MM.1S (cell line): ENCODE measurements around the gene RIPOR2.

Experiments
- CTCF ChIP-seq: fragments of 300-600 bp; sonication (generic); IDR thresholded peaks from 2 replicates; pipeline ENCODE4 v1.5.1; 2016; ENCODE audit warnings: antibody characterized with exemption, low read length, mixed read lengths
- EZH2 ChIP-seq: fragments of 300-600 bp; sonication (generic); optimal IDR thresholded peaks from 2 replicates; pipeline ENCODE3; 2017; ENCODE audit warnings: low read depth, mild to moderate bottlenecking, antibody characterized with exemption, low read length, mixed read lengths

- TF ChIP-seq CTCF, result no peak
- TF ChIP-seq EZH2, result no peak
These were observed 97.7 kb downstream of the RIPOR2 start for GRCh38 chr6:24838081-24838480.
